Activated CD8-positive, alpha-beta memory T cell treated with anti-CD3 and anti-CD28 coated beads, Interleukin-2, amount 10 ng/mL, durations not matched to agents 7 days and 5 days (primary cell): Measurements from ENCODE around the gene PRKRIP1. TPM values are rescaled to one million over a fixed set of nuclear protein-coding genes. Genes with fewer than 3 reads are reported as not detected.
"Not testable (repeated sequence)": the region's sequence is repeated elsewhere in the genome, so short reads cannot be mapped to it uniquely, and the experiment has no call there.

Experiments used
- ATAC-seq: fragments of 150-1000 bp; cut with Tn5 transposase; one replicate; pipeline ENCODE4 v1.10.0; 2021; ENCODE audit warnings: moderate library complexity
- CTCF ChIA-PET: fragments of 350-600 bp; sonication (Branson Sonifier 250); formaldehyde crosslinking; loops from one replicate; lab custom pipeline; 2021; ENCODE audit warnings: antibody characterized with exemption; lab: Charles Lee
- DNase-seq: peaks from one replicate; pipeline ENCODE4 v3.0.0-alpha.2; 2020
- H3K27ac Mint-ChIP-seq: one replicate; pipeline ENCODE4 v1.8.0; 2021; ENCODE audit warnings: mild to moderate bottlenecking, mixed read lengths
- H3K27me3 Mint-ChIP-seq: one replicate; pipeline ENCODE4 v1.8.0; 2021; ENCODE audit warnings: mixed read lengths
- H3K36me3 Mint-ChIP-seq: one replicate; pipeline ENCODE4 v1.8.0; 2021; ENCODE audit warnings: mild to moderate bottlenecking, mixed read lengths
- H3K4me1 Mint-ChIP-seq: one replicate; pipeline ENCODE4 v1.8.0; 2021; ENCODE audit warnings: mixed read lengths
- H3K4me3 Mint-ChIP-seq: one replicate; pipeline ENCODE4 v1.8.0; 2021; ENCODE audit warnings: mild to moderate bottlenecking, moderate library complexity, mixed read lengths
- H3K9me3 Mint-ChIP-seq: one replicate; pipeline ENCODE4 v1.8.0; 2022; ENCODE audit warnings: low read depth, mixed read lengths
- microRNA-seq: library from miRNA; unstranded; fragments of <30 nt; microRNA quantifications from one replicate; pipeline ENCODE4 v1.2.0, GENCODE V29; 2022
- total RNA-seq, 2 experiments: library from RNA; stranded (reverse); gene quantifications; one replicate each; pipeline ENCODE4 v1.2.3, GENCODE V29; 2021

The PRKRIP1 gene
- total RNA-seq, 2 experiments from 2014 or later, result 22.2 to 34.5 TPM

GRCh38 chr7:102469972-102470825 is 74.0 kb downstream of the PRKRIP1 start:
- ATAC-seq, result no peak
- H3K4me1 Mint-ChIP-seq, result peaks cover 11% of the 10 kb centered on the region
- no peaks in the 10 kb centered on the region for H3K36me3 Mint-ChIP-seq
- H3K27ac Mint-ChIP-seq, result no peak overlapping the region
- DNase-seq, result no peak
- H3K9me3 Mint-ChIP-seq, result no peaks in the 10 kb centered on the region
- H3K27me3 Mint-ChIP-seq, result no peaks in the 10 kb centered on the region
- no peak overlapping the region for H3K4me3 Mint-ChIP-seq
- CTCF ChIA-PET, result interaction anchor here (1.8 kb wide), 1 partner anchor 20 kb away, joined by 3 read pairs; no protein-coding TSS in a partner anchor

- Mint-ChIP-seq H3K9me3 (no peaks in the 10 kb centered on the region), H3K4me3 (no peak overlapping the region), H3K27me3 (no peaks in the 10 kb centered on the region), H3K4me1 (peaks cover 1% of the 10 kb centered on the region), H3K36me3 (no peaks in the 10 kb centered on the region), H3K27ac (no peak overlapping the region)
- CTCF ChIA-PET, result interaction anchor here (0.9 to 1.8 kb wide), 2 partner anchors 19 to 21 kb away, joined by 3 read pairs; no protein-coding TSS in a partner anchor
- no peak for DNase-seq
- no peak for ATAC-seq
Observed at GRCh38 chr7:102471791-102472125, 75.6 kb downstream of the PRKRIP1 start.

- ATAC-seq (no peak), DNase-seq (no peak)
- H3K9me3 Mint-ChIP-seq, result no peaks in the 10 kb centered on the region
- H3K36me3 Mint-ChIP-seq, result no peaks in the 10 kb centered on the region
- no peak overlapping the region for H3K4me3 Mint-ChIP-seq
- CTCF ChIA-PET, result interaction anchor here (0.9 kb wide), 1 partner anchor 20 kb away, joined by 3 read pairs; no protein-coding TSS in a partner anchor
- H3K27me3 Mint-ChIP-seq, result no peaks in the 10 kb centered on the region
- no peaks in the 10 kb centered on the region for H3K4me1 Mint-ChIP-seq
- H3K27ac Mint-ChIP-seq, result no peak overlapping the region
Observed at GRCh38 chr7:102472126-102473041, 76.2 kb downstream of the PRKRIP1 start.

GRCh38 chr7:102473271-102473991 is 77.3 kb downstream of the PRKRIP1 start:
- Mint-ChIP-seq H3K4me3 (no peak overlapping the region), H3K27ac (no peak overlapping the region), H3K4me1 (no peaks in the 10 kb centered on the region), H3K36me3 (no peaks in the 10 kb centered on the region), H3K27me3 (no peaks in the 10 kb centered on the region), H3K9me3 (no peaks in the 10 kb centered on the region)
- ATAC-seq, result no peak
- peak; percentile 39 for DNase-seq
- CTCF ChIA-PET, result no interaction called here

- H3K36me3 Mint-ChIP-seq, CTCF ChIA-PET, H3K27ac Mint-ChIP-seq, H3K4me1 Mint-ChIP-seq, H3K27me3 Mint-ChIP-seq, H3K4me3 Mint-ChIP-seq, ATAC-seq, H3K9me3 Mint-ChIP-seq: not testable (repeated sequence)
- peak; percentile 25 for DNase-seq
Observed at GRCh38 chr7:102474116-102474515, 78.0 kb downstream of the PRKRIP1 start.

GRCh38 chr7:102474736-102475435 is 78.7 kb downstream of the PRKRIP1 start:
- H3K27ac Mint-ChIP-seq, CTCF ChIA-PET, ATAC-seq, H3K4me1 Mint-ChIP-seq, DNase-seq, H3K4me3 Mint-ChIP-seq, H3K9me3 Mint-ChIP-seq, H3K36me3 Mint-ChIP-seq, H3K27me3 Mint-ChIP-seq: not testable (repeated sequence)

Small RNA genes within 50 kb of the gene (microRNA-seq; reads per million reads assigned to microRNA genes)
- gene MIR4467 (not detected), gene MIR5090 (11.5 reads per million, percentile 32 among the genes with 10 or more reads in this experiment), gene MIR548O (not detected)

Other genes starting within 250 kb of the PRKRIP1 start
- gene SH2B2, start 109.5 kb upstream of the PRKRIP1 start, total RNA-seq, result 1 to 10 TPM; 1.3 TPM
- not detected for gene SPDYE6, start 39.9 kb upstream of the PRKRIP1 start, total RNA-seq
- gene ORAI2, start 37.2 kb downstream of the PRKRIP1 start, total RNA-seq, result 10 to 100 TPM; 58.1 to 73.7 TPM
- gene ALKBH4, start 68.5 kb downstream of the PRKRIP1 start, total RNA-seq, result 10 to 100 TPM; 11.2 to 14.6 TPM
- gene LRWD1, start 68.6 kb downstream of the PRKRIP1 start, total RNA-seq, result 10 to 100 TPM; 20.6 to 24.0 TPM
- gene POLR2J, start 82.6 kb downstream of the PRKRIP1 start, total RNA-seq, result 10 to 100 TPM; 52.9 to 56.7 TPM
- gene RASA4B, start 121.4 kb downstream of the PRKRIP1 start, total RNA-seq, result 10 to 100 TPM; 14.8 to 16.7 TPM
- gene UPK3BL2, start 147.3 kb downstream of the PRKRIP1 start, total RNA-seq, result 10 to 100 TPM; 11.0 to 11.6 TPM
- under 1 TPM in 1 of 2 experiments, not detected in 1; 0.29 TPM for gene SPDYE2, start 154.9 kb downstream of the PRKRIP1 start, total RNA-seq
- gene POLR2J3, start 176.2 kb downstream of the PRKRIP1 start, total RNA-seq, result 10 to 100 TPM; 35.4 to 51.0 TPM
- 10 to 100 TPM; 29.2 to 39.3 TPM for gene RASA4, start 220.4 kb downstream of the PRKRIP1 start, total RNA-seq
- 10 to 100 TPM; 20.8 to 30.7 TPM for gene UPK3BL1, start 246.4 kb downstream of the PRKRIP1 start, total RNA-seq